Loucy (cell line): Measurements from ENCODE around the gene GRIA3.

Experiments
- H2AFZ ChIP-seq: fragments of 200-600 bp; sonication (generic); 2 replicates; pipeline ENCODE4 v1.6.0; 2016; ENCODE audit warnings: antibody characterized with exemption, mild to moderate bottlenecking, low read length, moderate library complexity
- H3F3A ChIP-seq: fragments of 200-600 bp; 2 replicates; pipeline ENCODE4 v1.6.0; 2016; ENCODE audit warnings: antibody characterized with exemption, low read depth, mild to moderate bottlenecking
- H3K27me3 ChIP-seq: fragments of 200-600 bp; sonication (generic); 2 replicates; pipeline ENCODE4 v1.6.1; 2014; ENCODE audit warnings: low read length, mild to moderate bottlenecking; ENCODE audit not compliant: insufficient read depth, poor library complexity, severe bottlenecking
- H3K36me3 ChIP-seq: fragments of 200-600 bp; sonication (generic); 2 replicates; pipeline ENCODE4 v1.6.1; 2016; ENCODE audit warnings: low read length; ENCODE audit not compliant: insufficient read depth
- H3K4me1 ChIP-seq: fragments of 200-600 bp; sonication (generic); 2 replicates; pipeline ENCODE4 v1.5.1; 2014; ENCODE audit warnings: low read length, mild to moderate bottlenecking; ENCODE audit not compliant: insufficient read depth, poor library complexity, severe bottlenecking
- H3K4me2 ChIP-seq: fragments of 200-600 bp; sonication (generic); 2 replicates; pipeline ENCODE4 v1.6.0; 2014; ENCODE audit warnings: antibody characterized with exemption, low read length, low read depth, mild to moderate bottlenecking; ENCODE audit not compliant: poor library complexity, severe bottlenecking
- H3K4me3 ChIP-seq: fragments of 200-600 bp; sonication (generic); 2 replicates; pipeline ENCODE4 v1.5.1; 2014; ENCODE audit warnings: low read length, mild to moderate bottlenecking, mixed read lengths; ENCODE audit not compliant: poor library complexity, severe bottlenecking
- H3K79me2 ChIP-seq: fragments of 200-600 bp; sonication (generic); 2 replicates; pipeline ENCODE4 v1.6.1; 2014; ENCODE audit warnings: low read length; ENCODE audit not compliant: insufficient read depth
- H3K9ac ChIP-seq: fragments of 200-600 bp; sonication (generic); 2 replicates; pipeline ENCODE4 v1.6.0; 2014; ENCODE audit warnings: mild to moderate bottlenecking, low read depth, low read length, moderate library complexity; ENCODE audit not compliant: poor library complexity, severe bottlenecking
- H3K9me2 ChIP-seq: fragments of 200-600 bp; sonication (generic); replicated peaks from 2 replicates; pipeline ENCODE4 v1.6.1; 2016; ENCODE audit warnings: low read depth, low read length, mixed read lengths
- H3K9me3 ChIP-seq: fragments of 200-600 bp; sonication (generic); 2 replicates; pipeline ENCODE4 v1.6.1; 2014; ENCODE audit warnings: mild to moderate bottlenecking, antibody characterized with exemption, low read length, low read depth; ENCODE audit not compliant: insufficient read depth
- H4K20me1 ChIP-seq: fragments of 200-600 bp; sonication (generic); 2 replicates; pipeline ENCODE4 v1.6.0; 2014; ENCODE audit warnings: antibody characterized with exemption, low read length, mild to moderate bottlenecking; ENCODE audit not compliant: insufficient read depth, poor library complexity, severe bottlenecking
- CTCF ChIP-seq: fragments of 200-600 bp; sonication (generic); conservative IDR thresholded peaks from 2 replicates; pipeline ENCODE4 v1.5.1; 2014; ENCODE audit warnings: mild to moderate bottlenecking, antibody characterized with exemption, low read length
- EZH2phosphoT487 ChIP-seq: fragments of 200-600 bp; IDR thresholded peaks from 2 replicates; pipeline ENCODE4 v1.6.1; 2018; ENCODE audit warnings: antibody characterized with exemption, mild to moderate bottlenecking, moderate library complexity, borderline replicate concordance

GRIA3 gene

GRCh38 chrX:123219916-123220315, 35.8 kb downstream of the GRIA3 start:
- H3K9me2 ChIP-seq = no peaks in the 10 kb centered on the region
- no peaks in the 10 kb centered on the region for H3K9me3 ChIP-seq
- H3K27me3 ChIP-seq = no peaks in the 10 kb centered on the region
- no peaks in the 10 kb centered on the region for H4K20me1 ChIP-seq
- no peak overlapping the region for H3K4me3 ChIP-seq
- H3K79me2 ChIP-seq = no peaks in the 10 kb centered on the region
- no peak overlapping the region for H3K4me2 ChIP-seq
- H3K4me1 ChIP-seq = no peaks in the 10 kb centered on the region
- no peak overlapping the region for H2AFZ ChIP-seq
- no peak overlapping the region for H3K9ac ChIP-seq
- H3K36me3 ChIP-seq = no peaks in the 10 kb centered on the region
- TF ChIP-seq CTCF (no peak), EZH2phosphoT487 (no peak)
- H3F3A ChIP-seq = no peaks in the 10 kb centered on the region

GRCh38 chrX:123222920-123223319, 38.8 kb downstream of the GRIA3 start:
- Histone ChIP-seq H4K20me1 (no peaks in the 10 kb centered on the region), H3K79me2 (no peaks in the 10 kb centered on the region), H3K4me1 (no peaks in the 10 kb centered on the region), H3K4me3 (no peak overlapping the region), H3K27me3 (no peaks in the 10 kb centered on the region), H3K9me3 (no peaks in the 10 kb centered on the region), H3K9me2 (no peaks in the 10 kb centered on the region), H3K9ac (no peak overlapping the region), H2AFZ (no peak overlapping the region), H3F3A (no peaks in the 10 kb centered on the region), H3K36me3 (no peaks in the 10 kb centered on the region), H3K4me2 (no peak overlapping the region)
- no peak for TF ChIP-seq EZH2phosphoT487
- no peak for TF ChIP-seq CTCF

GRCh38 chrX:123223409-123223808, 39.3 kb downstream of the GRIA3 start:
- H3K4me3 ChIP-seq = no peak overlapping the region
- no peaks in the 10 kb centered on the region for H3K36me3 ChIP-seq
- no peaks in the 10 kb centered on the region for H3K9me2 ChIP-seq
- no peaks in the 10 kb centered on the region for H3K9me3 ChIP-seq
- H3K9ac ChIP-seq = no peak overlapping the region
- H3F3A ChIP-seq = no peaks in the 10 kb centered on the region
- H3K4me1 ChIP-seq = no peaks in the 10 kb centered on the region
- no peaks in the 10 kb centered on the region for H3K79me2 ChIP-seq
- TF ChIP-seq EZH2phosphoT487 = no peak
- no peak for TF ChIP-seq CTCF
- H2AFZ ChIP-seq = no peak overlapping the region
- no peaks in the 10 kb centered on the region for H4K20me1 ChIP-seq
- H3K4me2 ChIP-seq = no peak overlapping the region
- H3K27me3 ChIP-seq = no peaks in the 10 kb centered on the region
